Measurements from ENCODE around the gene COX8C. TPM values are rescaled to one million over a fixed set of nuclear protein-coding genes. Genes with fewer than 3 reads are reported as not detected.

COX8C gene, protein sequence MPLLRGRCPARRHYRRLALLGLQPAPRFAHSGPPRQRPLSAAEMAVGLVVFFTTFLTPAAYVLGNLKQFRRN
- total RNA-seq: not detected

- no peak for DNase-seq
Measured at GRCh38 chr14:93346926-93347721, at the start of gene COX8C. COX8C (plus strand) TSS chr14:93347182; CDS start chr14:93347269, 87 bp downstream.

DNA sequence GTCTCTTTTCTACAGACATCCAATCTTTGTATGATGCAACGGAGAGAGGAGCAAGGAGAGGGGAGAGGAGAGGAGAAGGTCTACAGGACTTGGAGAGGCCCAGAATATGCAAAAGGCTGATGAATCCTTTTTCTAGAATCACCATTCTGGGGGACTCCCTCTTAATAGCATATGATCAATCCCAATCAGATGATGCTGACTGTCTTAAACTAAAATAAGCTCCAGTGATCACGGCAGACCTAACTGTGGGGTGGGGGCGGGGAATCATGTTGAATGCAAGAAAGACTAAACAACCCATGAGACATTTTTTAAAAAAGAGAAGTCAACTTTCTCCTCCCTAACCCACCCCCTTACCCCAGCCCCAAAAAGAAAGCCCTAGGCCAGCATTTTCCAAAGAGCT lies 47.6 kb upstream of the COX8C start:
- no peak for DNase-seq

GRCh38 chr14:93299866-93300265 lies 47.1 kb upstream of the COX8C start:
- no peak for DNase-seq

DNA sequence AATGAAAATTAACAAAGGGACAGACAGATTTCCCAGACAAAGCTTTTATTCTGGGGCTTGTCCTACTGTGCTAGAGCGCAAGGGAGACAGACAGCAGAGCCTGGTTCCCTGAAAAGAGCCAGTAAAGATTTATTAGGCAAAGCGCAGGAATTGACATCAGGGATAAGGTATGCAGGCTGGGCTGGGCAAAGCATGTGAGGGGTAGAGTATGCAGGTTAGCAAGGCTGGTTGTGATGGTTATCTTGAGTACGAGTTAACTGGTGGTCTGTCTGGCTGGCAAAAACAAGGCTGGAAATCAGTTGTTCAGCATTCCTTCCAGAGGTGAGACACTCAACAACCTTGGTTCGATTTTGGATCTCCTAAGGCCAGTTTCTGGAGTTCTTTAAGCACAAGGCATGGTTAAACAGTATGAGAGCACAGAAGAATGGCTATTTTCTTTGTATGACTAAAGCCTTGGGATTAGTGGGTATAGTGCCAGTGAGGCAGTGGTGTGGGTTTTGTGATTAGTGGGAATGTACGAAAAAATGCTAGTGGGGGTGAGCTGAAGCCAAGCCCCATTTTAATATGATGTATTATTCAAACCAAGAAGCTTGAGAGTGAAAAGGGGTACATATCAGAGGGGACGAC lies 45.0 kb upstream of the COX8C start:
- DNase-seq: no peak

GRCh38 chr14:93302688-93303581 lies 44.0 kb upstream of the COX8C start:
- DNase-seq: no peak

GRCh38 chr14:93303659-93304058 lies 43.3 kb upstream of the COX8C start:
- no peak for DNase-seq

GRCh38 chr14:93304771-93305170 lies 42.2 kb upstream of the COX8C start:
- DNase-seq: no peak

DNA sequence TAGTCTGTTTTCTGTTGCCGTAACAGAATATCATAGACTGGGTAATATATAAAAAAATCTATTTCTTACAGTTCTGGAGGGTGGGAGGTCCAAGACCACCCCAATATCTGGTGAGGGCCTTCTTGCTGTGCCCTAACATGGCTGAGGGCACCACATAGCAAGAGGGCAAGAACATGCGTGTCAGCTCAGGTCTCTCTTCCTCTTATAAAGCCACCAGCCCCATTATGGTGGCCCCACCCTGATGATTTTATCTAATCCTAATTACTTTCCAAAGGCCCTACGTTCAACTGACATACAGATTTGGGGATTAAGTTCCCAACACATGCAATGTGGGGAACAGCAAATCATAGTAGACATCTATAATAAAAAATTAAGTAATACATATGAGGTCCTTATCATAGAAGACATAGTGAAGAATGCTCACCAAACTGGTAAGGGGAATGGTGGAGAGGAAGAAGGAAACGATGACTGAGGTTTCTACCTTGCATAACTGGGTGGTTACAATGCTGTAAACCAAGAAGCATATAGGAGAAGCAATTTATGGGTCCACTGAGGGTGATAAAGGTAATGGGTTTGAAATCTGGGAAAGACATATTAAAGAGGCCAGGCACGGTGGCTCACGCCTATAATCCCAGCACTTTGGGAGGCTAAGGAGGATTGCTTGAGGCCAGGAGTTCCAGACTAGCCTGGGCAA lies 41.1 kb upstream of the COX8C start:
- DNase-seq: no peak

DNA sequence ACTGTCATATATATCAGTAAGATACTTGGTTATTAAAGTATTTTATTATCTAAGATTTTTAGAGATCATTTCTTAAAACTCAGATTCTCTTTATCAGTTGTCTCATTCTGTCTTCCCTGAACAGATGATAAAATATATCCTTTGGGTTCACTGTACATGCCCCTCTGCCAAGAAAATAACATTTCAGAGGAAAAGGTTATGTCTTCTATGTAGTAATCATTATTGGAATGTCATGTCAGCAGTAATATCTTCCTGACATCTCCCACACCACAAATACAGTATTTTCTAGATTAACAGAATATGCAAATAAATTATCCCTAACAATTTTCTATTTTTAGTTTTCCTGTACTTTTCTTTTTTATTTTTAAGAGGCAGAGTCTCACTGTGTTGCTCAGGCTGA lies 40.2 kb upstream of the COX8C start:
- no peak for DNase-seq

- DNase-seq: no peak
Measured at GRCh38 chr14:93308686-93309345, 38.2 kb upstream of the COX8C start.

GRCh38 chr14:93309427-93309966 lies 37.5 kb upstream of the COX8C start:
- DNase-seq: no peak

- DNase-seq: no peak
Measured at GRCh38 chr14:93311082-93311481, 35.9 kb upstream of the COX8C start.

- no peak for DNase-seq
Measured at GRCh38 chr14:93315575-93315974, 31.4 kb upstream of the COX8C start.

DNA sequence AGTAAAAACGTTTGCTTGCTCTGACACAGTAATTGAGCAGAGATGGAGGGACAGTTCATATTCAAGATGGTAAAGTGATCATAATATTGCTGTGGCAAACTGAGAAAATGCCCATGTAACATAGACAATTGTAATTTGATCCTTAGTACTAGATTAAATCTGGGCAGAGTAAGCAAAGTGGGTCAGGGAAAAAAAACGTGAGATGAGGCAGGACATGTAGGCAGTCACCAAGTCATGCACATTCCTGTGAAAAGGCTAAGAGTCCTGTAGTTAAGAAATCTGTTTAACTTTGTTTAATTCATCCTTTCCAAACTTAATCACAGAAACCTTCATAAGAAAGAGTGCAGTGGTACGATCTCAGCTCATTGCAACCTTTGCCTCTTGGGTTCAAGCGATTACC lies 30.3 kb upstream of the COX8C start:
- no peak for DNase-seq

DNA sequence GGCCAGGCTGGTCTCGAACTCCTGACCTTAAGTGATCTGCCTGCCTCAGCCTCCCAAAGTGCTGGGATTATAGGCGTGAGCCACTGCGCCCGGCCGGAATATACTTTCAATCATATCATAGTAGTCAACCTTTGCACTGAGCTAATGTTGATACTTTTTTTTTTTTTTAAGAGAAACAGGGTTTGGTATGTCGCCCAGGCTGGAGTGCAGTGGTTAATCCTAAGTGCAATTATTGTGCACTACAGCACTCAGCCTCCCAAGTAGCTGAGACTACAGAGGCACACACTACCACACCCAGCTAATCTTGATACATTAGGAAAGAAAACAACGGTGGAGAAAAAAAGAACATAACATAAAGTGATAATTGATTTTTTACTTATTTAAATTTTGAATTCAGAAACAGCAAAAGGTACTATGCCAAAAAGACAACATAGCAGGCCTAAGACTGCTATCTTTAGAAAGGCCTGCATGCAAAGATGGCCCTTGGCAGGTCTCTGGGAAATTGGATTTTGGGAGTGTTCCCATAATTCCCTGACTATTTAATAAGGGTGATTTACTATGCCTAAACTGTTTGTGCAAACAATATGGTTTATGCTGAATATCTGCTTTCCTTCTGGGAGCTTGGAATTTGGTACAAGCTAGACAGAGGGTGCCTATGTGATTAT lies 29.6 kb upstream of the COX8C start:
- DNase-seq: no peak

GRCh38 chr14:93317875-93318807 lies 28.8 kb upstream of the COX8C start:
- no peak for DNase-seq

DNA sequence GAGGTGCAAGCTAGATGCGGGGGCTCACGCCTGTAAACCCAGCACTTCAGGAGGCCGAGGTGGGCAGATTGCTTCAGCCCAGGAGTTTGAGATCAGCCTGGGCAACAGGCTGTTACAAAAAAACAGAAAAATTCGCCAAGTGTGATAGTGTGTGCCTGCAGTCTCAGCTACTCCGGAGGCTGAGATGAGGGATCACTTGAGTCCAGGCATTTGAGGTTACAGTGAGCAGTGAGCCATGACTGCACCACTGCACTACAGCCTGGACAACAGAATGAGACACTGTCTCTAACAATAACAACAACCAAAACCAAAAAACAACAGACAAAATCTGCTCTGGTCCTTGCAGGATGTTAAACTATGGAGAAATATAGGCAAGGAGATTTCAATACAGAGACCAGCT lies 28.1 kb upstream of the COX8C start:
- no peak for DNase-seq

GRCh38 chr14:93319494-93319893 lies 27.5 kb upstream of the COX8C start:
- DNase-seq: no peak

DNA sequence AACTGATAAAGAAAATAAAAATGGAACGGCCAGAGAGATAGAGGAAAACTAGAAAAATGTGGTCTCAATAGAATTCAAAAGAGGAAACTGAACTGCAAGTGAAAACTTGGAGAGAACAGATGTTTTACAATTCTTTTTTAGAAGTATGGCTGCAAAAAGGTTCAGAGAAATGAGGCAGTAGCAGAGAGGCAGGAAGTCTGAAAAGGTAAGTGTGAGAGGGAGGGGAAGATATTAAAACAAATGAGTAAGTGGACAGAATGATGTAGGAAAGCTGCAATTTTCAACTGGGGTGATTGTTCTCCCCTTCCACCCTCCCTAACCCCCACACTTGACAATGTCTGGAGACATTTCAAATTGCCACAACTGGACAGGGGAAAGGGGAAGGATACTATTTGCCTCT lies 27.0 kb upstream of the COX8C start:
- no peak for DNase-seq

DNA sequence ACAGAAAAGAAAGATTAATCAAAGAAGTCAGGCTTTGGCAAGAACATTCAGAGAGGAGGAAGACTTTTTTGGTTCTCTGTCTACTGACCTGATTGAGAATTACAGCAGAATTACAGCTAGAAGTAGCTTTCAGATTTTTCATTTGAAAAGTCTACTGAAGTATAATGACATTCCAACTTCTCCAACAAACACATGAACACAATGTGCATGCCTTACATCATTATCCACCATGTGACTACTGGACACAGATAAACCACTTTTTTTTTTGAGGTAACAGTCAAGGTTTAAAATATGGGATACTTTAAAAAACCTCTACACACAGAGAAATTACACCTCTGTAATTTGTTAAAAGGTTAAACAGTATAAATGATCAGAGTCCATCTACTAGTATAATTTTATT lies 26.5 kb upstream of the COX8C start:
- DNase-seq: no peak
